ENCODE results near the gene DPP3.
A peak's percentile ranks its signal among the peaks of the same experiment; 100 is the strongest.

DPP3 gene

DNA sequence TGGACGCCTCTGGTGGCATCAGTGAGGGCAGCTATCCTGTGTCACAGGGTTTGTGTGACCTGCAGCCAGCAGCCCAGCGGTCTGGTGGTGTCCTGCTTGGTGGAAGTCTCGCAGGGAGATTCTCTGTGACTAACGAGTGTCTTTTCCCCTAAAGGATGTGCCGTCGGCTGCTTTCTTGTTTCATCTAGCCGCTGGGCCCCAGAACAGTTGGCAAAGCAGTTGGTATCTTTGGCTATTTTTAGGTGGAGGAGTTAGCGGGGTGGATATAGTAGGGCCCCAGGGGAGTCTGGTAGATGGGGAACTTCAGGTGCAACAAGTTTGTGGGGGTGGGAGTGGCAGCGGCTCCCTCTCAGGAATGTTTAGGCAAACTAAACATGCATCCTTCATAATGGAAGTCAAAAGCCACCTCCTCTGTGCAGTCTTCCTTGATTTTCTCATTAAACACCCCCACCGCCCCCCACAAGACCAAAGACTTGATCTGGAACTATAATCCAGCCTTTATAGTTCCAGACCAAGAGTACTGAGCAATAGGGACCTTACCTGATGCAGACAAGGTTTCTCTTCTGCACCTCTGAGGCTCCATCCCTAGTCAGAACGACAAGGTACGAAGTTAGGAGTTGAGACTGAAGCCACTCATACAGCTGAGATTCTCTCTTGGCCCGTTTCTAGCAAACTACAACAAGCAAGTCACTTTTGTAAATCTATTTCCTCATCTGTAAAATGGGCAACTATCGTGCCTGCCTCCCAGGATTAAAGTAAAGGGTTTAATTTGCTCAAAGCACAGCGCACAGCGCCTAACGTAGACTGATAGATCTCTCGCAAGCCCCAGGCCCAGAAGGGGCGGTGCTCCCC, 14.6 kb upstream of the DPP3 start:
- DNase-seq = no peak

DNA sequence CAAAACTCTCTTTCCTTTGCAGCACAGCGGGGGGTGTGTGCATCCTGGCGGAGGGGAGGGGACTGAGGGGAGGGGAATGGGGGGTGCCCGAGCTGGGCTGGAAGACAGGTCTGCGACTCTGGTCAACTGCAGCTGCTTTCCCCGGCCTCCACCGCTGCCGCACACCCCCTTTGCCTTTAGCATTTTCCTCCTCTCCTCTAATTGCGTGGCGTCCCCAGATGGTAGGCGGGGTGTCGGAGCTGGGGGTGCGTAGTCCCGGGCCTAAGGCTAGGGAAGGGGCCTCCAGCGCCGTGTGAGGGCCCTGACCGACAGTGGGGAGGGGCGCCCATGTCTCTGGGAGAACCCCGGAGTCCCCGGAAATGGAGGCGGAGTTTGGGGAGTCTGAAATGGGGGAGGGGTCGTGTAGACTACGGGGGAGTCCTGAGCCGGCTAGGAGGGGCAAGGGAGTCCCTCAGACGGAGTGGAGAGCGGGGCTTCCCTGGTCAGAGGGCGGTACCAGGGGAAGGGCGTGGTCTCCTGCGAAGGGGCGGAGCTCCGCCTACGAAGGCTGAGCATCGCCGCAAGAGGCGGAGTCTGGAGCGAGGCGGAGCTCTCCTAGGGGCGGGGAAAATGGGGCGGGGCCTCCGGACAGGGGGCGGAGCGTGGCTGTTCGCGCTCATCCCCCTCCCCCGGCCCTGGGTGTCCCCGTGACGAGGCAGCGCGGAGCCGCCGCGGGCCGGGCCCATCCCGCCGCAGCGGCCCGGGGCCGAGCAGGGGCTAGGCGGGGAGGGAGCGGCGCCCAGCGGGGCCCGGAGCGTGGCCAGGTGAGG, 13.8 kb upstream of the DPP3 start, which contains the start of gene PELI3:
PELI3 (plus strand) TSS at position 681 of the 809 bp plus-strand sequence. CDS start 1,224 bp downstream, outside the sequence.
- DNase-seq = peak; percentile 92

DNA sequence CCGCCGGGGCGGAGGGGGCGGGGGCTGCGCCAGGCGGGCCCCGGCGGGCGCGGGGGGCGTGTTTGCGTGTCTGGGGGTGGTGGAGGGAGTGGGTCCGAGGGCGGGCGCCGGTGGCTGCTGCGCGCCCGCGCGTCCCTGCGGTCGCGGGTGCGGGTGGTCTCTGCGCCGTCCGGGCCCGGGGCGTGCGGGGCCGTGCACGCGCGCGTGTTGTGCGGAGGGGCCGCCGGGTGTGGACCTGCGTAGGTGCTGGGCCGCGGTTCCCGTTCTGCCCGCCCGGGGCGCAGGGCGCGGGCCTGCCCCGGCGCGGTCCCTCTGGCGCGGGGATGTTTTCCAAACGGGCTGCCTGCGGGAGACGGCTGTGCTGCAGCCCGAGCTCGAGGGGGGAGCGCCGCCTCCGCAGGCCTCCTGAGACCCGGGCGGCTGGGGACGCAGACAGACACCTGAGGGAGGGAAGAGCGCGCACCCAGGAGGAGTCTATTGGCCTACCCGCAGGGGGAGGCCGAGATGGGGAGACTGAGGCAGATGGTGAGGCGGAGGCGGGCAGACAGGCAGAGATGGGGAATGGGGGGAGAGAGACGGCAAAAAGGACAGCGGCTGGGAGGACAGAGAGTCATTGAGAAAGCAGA, 13.1 kb upstream of the DPP3 start:
- peak; percentile 22 for DNase-seq

- DNase-seq = no peak
Observed at GRCh38 chr11:66467756-66468155, 12.5 kb upstream of the DPP3 start.

DNA sequence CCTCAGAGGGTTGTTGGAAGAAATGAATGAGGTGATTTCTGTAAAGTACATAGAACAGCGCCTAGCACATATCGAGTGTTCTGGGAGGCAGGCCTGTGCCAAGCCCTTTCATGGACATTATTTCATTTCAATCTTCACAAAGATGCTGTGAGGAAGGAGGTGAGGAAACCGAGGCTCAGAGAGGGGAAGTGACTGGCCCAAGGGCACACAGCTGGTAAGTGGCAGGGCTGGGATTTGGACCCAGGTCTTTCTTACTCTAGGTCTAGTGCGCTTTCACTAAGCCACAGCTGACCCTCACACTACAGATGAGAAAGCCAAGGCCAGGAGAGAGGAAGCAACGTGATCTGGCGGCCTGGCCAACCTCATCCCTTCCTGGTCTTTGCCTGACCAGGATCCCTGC, 11.5 kb upstream of the DPP3 start:
- no peak for DNase-seq

- DNase-seq = no peak
Observed at GRCh38 chr11:66469441-66469840, 10.8 kb upstream of the DPP3 start.

DNA sequence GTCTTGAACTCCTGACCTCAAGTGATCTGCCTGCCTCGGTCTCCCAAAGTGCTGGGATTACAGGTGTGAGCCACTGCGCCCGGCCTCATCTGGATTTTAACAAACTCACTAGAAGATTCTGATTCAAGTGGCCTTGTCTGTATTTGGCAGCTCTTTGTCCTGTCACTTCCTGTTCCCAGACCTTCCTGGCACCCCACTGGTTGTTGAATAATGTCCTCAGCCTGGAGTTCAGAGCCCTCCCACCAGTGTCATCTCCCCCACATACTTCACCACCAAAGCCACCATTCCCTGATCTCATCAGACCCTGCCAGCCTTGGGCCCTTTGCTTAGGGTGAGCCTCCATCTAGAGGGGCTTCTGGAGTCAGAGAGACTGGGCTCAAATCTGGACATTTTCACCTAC, 10.2 kb upstream of the DPP3 start:
- DNase-seq = no peak

DNA sequence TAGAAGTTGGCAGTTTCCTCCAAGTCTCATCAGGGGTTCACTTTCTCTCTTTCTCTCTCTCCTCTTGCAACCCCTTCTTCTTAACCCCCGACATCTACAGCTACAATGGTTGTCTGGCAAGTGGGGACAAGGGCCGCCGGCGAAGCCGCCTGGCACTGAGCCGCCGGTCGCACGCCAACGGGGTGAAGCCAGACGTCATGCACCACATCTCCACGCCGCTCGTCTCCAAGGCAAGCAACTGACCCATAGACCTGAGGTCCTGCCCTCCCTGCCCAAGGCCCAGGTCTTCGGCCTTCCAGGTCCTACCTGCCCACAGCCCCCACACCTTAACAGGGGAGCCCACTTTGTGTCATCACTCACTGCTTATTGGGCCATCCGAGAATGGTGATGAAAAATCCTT, 9.1 kb upstream of the DPP3 start:
- DNase-seq = no peak

DNA sequence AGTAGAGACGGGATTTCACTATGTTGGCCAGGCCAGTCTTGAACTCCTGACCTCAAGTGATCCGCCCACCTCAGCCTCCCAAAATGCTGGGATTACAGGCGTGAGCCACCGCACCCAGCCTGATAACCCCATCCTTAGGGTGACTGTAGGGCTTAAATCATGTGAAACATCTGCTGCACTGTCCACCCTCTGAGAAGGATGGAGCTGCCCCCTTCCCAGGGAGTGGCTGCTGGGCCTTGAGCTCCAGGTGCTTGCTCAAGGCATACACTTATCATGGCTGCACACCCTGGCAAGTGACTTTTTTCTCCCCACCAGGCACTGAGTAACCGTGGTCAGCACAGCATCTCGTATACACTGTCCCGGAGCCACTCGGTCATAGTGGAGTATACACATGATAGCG, 8.2 kb upstream of the DPP3 start:
- no peak for DNase-seq

DNA sequence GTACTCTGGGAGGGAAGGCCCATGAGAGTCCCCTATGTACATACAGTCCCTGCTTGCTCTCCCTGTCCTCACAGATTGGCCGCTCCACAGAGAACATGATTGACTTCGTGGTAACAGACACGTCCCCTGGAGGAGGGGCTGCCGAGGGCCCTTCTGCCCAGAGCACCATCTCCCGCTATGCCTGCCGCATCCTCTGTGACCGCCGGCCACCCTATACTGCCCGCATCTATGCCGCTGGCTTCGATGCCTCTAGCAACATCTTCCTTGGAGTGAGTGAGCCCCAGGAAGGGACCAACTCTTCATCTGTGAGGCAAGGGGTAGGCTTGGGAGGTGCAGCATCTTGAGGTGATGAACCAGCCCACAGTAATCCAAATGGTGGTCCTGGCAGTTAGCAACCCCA, 7.1 kb upstream of the DPP3 start:
- DNase-seq = no peak

GRCh38 chr11:66473608-66474515, 6.4 kb upstream of the DPP3 start:
- DNase-seq = no peak

DNA sequence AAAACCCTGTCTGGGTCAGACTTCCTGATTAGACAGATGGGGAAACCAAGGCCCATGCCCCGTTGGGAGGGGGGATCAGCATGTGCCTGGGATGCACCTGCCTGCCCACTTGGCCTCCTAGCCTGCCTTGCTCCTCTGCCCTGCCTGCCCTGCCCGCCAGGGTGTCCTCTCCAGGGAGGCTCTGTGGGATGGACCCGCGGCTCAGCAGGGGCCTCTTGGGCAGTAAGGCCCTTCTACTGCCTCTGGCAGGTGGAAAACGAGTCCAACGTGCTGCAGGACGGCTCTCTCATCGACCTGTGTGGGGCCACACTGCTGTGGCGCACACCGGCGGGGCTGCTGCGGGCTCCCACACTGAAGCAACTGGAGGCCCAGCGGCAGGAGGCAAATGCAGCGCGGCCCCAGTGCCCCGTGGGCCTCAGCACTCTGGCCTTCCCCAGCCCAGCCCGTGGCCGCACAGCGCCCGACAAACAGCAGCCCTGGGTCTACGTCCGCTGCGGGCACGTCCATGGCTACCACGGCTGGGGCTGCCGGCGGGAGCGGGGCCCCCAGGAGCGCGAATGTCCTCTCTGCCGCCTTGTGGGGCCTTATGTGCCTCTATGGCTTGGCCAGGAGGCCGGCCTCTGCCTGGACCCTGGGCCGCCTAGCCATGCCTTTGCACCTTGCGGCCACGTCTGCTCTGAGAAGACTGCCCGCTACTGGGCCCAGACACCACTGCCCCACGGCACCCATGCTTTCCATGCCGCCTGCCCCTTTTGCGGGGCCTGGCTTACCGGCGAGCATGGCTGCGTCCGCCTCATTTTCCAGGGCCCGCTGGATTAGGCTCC, 4.7 kb upstream of the DPP3 start:
- no peak for DNase-seq

DNA sequence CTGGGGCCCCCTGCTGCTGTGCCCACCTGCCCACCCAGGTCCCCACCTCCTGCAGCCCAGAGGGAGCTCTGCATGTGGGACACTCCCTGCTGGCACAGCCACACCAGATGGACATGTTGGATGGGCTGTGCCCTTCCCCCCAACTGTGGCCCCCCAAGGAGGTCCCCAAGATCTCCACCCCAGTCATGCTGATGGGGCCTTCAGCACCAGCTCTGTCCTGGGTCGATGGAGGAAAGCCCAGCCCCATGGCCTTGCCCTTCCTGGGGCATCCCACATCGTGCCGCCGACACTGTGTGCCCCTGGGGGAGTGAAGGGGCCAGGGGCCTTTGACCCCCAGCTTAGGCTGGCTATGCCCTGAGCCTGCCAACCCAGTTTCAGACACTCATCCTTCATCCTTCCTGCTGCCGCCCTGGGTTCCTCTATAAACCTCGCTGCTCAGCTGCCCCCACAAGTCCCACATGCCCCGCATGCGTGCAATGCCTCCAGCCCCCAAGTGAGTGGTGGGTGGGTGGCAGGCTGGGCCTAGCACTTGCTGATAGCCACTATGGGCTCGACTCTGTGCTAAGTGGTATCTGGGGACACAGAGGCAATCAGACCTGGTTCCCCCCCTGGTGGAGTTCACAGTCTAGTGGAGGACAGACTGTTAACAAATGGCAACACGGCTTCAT, 3.9 kb upstream of the DPP3 start:
- DNase-seq = no peak

DNA sequence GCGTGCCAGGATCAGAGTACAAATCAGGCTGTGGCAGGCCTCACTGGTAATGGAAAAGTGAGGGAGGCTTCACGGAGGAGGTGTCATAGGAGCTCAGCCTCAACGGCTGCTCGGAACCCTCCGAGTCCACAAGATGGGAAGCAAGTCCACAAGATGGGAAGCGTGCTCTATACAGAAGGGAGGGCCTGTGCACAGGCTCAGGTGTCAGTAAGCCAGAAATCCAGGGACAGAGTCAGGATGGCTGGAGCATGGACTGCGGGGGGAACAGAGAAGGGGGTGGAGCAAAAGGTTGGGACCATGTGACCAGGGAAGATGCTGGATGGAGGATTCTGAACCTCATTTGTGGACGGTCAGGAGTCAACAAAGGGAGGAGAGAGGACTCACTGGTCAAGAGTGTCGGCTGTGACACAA, 3.4 kb upstream of the DPP3 start:
- no peak for DNase-seq

DNA sequence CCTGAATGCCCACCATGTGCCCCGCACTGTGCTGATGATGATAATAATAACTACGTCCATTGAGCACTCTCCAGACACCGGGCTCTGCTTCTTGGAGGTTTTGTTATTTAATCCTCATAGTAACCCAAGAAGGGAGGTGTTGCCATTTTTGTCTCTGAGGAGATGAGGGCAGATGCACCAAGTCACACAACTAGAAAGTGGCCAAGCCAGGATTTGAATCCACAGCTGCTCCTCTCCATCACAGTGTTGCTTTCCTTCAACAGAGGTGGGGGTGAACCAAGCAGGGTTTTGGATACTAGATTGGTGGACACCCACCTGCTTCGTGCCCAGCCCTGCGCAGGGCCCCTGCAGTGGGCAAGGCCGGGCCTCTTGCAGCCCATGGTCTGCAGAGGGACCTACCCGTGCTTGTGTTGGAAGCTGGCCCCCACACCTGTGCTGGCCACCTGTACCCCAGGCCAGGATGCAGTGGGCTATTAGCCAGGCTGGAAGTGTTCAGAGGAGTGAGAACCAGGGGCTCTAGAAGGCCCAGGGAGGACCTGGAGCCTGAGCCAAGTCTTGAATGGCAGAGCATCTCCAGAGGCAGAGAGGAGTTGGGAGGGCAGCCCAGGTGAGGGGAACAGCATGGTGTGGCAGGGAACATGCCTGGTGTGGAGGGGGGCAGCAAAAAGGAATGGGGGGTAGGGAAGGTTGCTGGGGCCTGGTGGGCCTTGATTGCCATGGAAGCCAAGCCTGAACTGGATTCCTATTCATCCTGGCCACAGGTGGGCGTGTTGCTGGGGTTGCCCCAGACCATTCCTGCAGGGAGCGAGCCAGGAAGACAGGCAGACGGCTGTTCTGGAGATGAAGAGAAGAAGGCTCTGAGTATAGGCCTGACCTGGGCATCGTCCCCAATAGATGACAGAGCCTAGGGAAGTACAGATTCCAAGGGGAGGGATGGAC, 2.7 kb upstream of the DPP3 start:
- DNase-seq = no peak

GRCh38 chr11:66478729-66479393, 1.4 kb upstream of the DPP3 start:
- DNase-seq = peak; percentile 7

GRCh38 chr11:66479394-66480116, 679 bp upstream of the DPP3 start:
- peak; percentile 21 for DNase-seq

GRCh38 chr11:66484806-66485380, 4.7 kb downstream of the DPP3 start:
- no peak for DNase-seq
